RWPE2 (cell line): ENCODE results near the gene TTC38.

Experiments
- ATAC-seq: fragments of 200-7000 bp; cut with Tn5 transposase; 3 replicates; pipeline ENCODE4 v1.9.1; 2021; ENCODE audit warnings: low read depth
- DNase-seq: peaks from one replicate; pipeline ENCODE4 v3.0.0-alpha.2; 2020; ENCODE audit warnings: low spot score
- H3K27ac ChIP-seq: fragments of 450-650 bp; 2 replicates; pipeline ENCODE4 v1.5.1; 2017; ENCODE audit warnings: mild to moderate bottlenecking; ENCODE audit not compliant: poor library complexity, severe bottlenecking
- H3K27me3 ChIP-seq: fragments of 250-450 bp; sonication (Bioruptor Pico); 2 replicates; pipeline ENCODE4 v1.5.1; 2021; ENCODE audit warnings: mild to moderate bottlenecking, moderate library complexity; ENCODE audit not compliant: insufficient read depth, poor library complexity, severe bottlenecking
- H3K36me3 ChIP-seq: fragments of 250-450 bp; sonication (Bioruptor Pico); 2 replicates; pipeline ENCODE4 v1.5.1; 2020; ENCODE audit warnings: low read depth, mild to moderate bottlenecking, moderate library complexity
- H3K4me1 ChIP-seq: fragments of 250-450 bp; sonication (Bioruptor Pico); 2 replicates; pipeline ENCODE4 v1.5.1; 2021; ENCODE audit warnings: mild to moderate bottlenecking, moderate library complexity; ENCODE audit not compliant: insufficient read depth, poor library complexity, severe bottlenecking
- H3K4me3 ChIP-seq: fragments of 250-450 bp; sonication (Bioruptor Pico); 2 replicates; pipeline ENCODE4 v1.5.1; 2021; ENCODE audit warnings: mild to moderate bottlenecking, moderate library complexity; ENCODE audit not compliant: severe bottlenecking
- H3K9me3 ChIP-seq: fragments of 250-450 bp; sonication (Bioruptor Pico); 2 replicates; pipeline ENCODE4 v1.5.1; 2021; ENCODE audit warnings: mild to moderate bottlenecking, moderate library complexity; ENCODE audit not compliant: severe bottlenecking
- CTCF ChIP-seq: fragments of 450-650 bp; IDR thresholded peaks from one replicate; pipeline ENCODE4 v1.5.1; 2017; ENCODE audit warnings: mild to moderate bottlenecking, moderate library complexity; ENCODE audit not compliant: poor library complexity, severe bottlenecking

The TTC38 gene

GRCh38 chr22:46275455-46276122 is 7.8 kb downstream of the TTC38 start:
- no peak for ATAC-seq
- Histone ChIP-seq H3K4me3 (no peak overlapping the region), H3K4me1 (no peaks in the 10 kb centered on the region), H3K36me3 (peaks cover 19% of the 10 kb centered on the region), H3K9me3 (no peaks in the 10 kb centered on the region), H3K27ac (no peak overlapping the region), H3K27me3 (no peaks in the 10 kb centered on the region)
- TF ChIP-seq CTCF = no peak
- DNase-seq = no peak

- no peaks in the 10 kb centered on the region for H3K9me3 ChIP-seq
- H3K4me3 ChIP-seq = no peak overlapping the region
- no peak for TF ChIP-seq CTCF
- H3K27me3 ChIP-seq = no peaks in the 10 kb centered on the region
- no peak for ATAC-seq
- no peaks in the 10 kb centered on the region for H3K4me1 ChIP-seq
- DNase-seq = no peak
- H3K27ac ChIP-seq = no peak overlapping the region
- H3K36me3 ChIP-seq = peaks cover 19% of the 10 kb centered on the region
These were observed 8.8 kb downstream of the TTC38 start for GRCh38 chr22:46276563-46276962.

GRCh38 chr22:46278656-46279645 is 11.1 kb downstream of the TTC38 start:
- H3K36me3 ChIP-seq = peaks cover 20% of the 10 kb centered on the region
- ATAC-seq = no peak
- H3K9me3 ChIP-seq = no peaks in the 10 kb centered on the region
- H3K4me3 ChIP-seq = no peak overlapping the region
- no peaks in the 10 kb centered on the region for H3K27me3 ChIP-seq
- no peaks in the 10 kb centered on the region for H3K4me1 ChIP-seq
- no peak for TF ChIP-seq CTCF
- no peak overlapping the region for H3K27ac ChIP-seq
- DNase-seq = no peak

- Histone ChIP-seq H3K27ac (no peak overlapping the region), H3K36me3 (peaks cover 25% of the 10 kb centered on the region)
These were observed 12.4 kb downstream of the TTC38 start for GRCh38 chr22:46280063-46280817.

More at GRCh38 chr22:46280063-46280817, 12.4 kb downstream of the TTC38 start:
- H3K4me1 ChIP-seq = no peaks in the 10 kb centered on the region
- TF ChIP-seq CTCF = no peak
- no peaks in the 10 kb centered on the region for H3K9me3 ChIP-seq
- DNase-seq (no peak), ATAC-seq (no peak; the same call in 2 of the 3 replicates)
- H3K27me3 ChIP-seq = no peaks in the 10 kb centered on the region
- no peak overlapping the region for H3K4me3 ChIP-seq
